Stimulated activated naive CD8-positive, alpha-beta T cell treated with anti-CD3 and anti-CD28 coated beads, Interleukin-15, Interleukin-2, amounts not matched to agents 100 U/mL and 50 U/mL, for 24 hours (primary cell): ENCODE data around the gene RPUSD1.

Experiments used
- ATAC-seq: fragments of 150-1000 bp; cut with Tn5 transposase; one replicate; pipeline ENCODE4 v1.10.0; 2021
- DNase-seq: peaks from one replicate; pipeline ENCODE4 v3.0.0; 2021

The RPUSD1 gene

DNA sequence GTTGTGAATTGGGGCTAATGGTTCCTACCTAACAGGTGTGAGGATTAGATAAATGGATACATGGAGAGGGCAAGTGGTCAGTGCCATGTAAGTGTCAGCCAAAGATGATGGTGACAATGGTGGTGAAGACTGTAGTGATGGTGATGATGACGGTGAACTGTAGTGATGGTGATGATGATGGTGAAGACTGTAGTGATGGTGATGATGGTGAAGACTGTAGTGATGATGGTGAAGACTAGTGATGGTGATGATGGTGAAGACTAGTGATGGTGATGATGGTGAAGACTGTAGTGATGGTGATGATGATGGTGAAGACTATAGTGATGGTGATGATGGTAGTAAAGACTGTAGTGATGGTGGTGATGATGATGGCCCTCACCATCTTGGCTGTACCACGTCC is 30.4 kb upstream of the RPUSD1 start:
- ATAC-seq (no peak), DNase-seq (no peak)

DNA sequence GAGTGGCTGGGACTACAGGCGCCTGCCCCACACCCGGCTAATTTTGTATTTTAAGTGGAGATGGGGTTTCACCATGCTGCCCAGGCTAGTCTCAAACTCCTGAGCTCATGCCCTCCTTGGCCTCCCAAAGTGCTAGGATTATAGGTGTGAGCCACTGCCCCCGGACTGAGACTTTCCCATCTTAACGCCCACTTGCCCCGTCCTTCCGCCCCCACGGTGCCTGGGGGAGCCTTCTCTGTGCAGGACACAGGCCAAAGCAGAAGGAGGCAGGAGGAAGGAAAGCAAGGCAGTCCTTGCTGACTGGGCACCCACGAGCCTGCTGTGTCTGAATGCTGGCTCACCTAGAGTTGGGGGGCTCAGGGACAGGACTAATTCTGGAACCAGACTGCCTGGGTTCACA is 30.0 kb upstream of the RPUSD1 start:
- ATAC-seq (no peak), DNase-seq (no peak)

DNA sequence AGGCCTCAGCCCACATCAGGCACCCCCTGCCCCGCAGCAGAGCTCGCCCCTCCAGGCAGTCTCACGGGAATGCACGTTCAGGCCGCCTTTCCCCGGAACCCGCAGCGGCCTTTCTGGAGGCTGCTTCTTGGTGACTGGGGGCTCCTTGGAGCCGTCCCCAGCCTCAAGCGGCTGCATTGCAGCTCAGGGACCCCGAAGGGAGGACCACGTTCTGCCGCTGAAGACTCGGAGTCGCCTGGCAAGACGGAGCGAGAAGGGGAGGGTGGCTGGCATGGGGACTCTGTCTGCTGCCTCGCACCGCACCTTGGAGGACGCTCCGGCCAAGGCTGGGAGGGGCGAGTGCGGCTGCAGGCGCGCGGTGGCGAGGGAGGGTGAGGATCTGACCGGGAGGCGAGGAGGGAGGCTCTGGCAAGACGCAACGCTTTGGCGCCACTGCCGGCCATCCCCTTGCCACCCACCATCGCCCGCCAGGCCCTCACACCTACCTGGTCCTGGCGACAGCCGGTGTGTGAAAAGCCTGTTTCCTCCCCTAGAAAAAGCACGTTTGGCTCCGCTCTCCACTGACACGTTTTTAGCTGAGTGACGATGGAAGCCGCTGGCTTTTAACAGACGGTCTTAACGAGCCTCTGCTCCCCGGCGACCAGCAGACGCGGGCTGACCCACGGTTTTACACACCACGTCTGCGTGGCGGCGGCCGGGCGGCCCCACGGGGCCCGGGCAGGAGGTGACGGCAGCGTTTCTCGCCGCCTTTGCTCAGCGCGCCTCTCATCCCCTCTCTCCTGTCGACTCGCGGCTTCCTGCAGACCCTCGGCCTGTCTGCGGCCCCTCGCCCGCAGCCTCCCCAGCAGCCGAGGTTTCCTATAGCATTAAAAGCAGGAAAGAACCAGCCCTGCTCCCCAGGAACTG is 29.1 kb upstream of the RPUSD1 start:
- no peak for ATAC-seq
- no peak for DNase-seq

DNA sequence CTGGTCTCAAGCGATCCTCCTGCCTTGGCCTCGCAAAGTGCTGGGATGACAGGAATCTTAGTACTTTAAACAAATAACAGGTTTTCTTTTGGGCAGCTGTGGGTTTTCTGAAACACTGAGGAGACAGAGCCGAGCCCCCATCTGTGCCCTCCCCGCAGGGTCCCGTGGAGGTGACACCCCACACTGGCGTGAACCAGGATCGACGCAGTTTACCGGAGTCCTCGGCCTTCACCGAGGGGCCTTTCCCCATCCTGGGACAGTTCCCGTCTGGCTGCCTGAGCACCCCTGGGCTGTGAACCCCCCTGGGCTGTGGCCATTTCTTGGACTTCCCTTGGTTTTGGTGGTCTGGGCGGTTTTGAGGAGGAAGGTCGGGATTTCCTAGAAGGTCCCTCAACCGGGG is 27.7 kb upstream of the RPUSD1 start:
- ATAC-seq = no peak
- DNase-seq = no peak

DNA sequence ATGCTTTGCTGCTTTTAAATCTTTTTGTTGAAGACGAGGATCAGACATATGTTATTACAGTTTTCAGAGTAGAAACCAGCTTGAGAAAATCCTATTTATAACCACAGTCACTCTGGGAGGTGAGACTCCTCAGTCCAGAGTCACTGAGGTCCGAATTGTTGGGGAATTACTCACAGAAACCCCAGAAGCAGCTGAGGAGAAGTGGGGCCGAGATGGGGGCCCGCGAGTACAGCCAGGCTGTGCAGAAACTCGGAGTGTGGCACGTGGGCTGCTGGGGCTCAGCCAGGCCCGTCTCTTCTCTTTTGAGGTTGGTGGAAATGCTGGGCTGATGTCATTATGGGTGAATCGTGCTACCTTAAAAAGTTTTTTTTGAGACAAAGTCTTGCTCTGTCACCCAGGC is 26.8 kb upstream of the RPUSD1 start:
- no peak for ATAC-seq
- no peak for DNase-seq

DNA sequence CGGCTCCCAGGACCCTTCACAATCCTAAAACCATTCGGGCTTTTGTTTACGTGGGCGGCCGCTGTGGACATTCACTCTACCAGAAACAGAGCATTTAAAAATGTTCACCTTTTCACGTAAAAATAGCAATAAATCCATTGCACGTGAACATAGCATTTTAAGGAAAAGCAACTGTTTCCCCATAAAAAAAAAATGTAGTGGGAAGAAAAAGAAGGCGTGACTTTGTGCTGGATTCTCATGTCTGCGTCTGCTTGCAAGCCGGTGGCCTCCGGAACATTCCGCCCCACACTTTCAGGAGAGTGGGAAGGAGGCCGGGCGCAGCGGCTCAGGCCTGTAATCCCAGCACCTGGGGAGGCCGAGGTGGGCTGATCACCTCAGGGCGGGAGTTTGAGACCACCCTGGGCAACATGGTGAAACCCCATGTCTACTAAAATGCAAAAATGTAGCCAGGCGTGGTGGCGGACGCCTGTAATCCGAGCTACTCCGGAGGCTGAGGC is 25.8 kb upstream of the RPUSD1 start:
- no peak for DNase-seq
- ATAC-seq = no peak

DNA sequence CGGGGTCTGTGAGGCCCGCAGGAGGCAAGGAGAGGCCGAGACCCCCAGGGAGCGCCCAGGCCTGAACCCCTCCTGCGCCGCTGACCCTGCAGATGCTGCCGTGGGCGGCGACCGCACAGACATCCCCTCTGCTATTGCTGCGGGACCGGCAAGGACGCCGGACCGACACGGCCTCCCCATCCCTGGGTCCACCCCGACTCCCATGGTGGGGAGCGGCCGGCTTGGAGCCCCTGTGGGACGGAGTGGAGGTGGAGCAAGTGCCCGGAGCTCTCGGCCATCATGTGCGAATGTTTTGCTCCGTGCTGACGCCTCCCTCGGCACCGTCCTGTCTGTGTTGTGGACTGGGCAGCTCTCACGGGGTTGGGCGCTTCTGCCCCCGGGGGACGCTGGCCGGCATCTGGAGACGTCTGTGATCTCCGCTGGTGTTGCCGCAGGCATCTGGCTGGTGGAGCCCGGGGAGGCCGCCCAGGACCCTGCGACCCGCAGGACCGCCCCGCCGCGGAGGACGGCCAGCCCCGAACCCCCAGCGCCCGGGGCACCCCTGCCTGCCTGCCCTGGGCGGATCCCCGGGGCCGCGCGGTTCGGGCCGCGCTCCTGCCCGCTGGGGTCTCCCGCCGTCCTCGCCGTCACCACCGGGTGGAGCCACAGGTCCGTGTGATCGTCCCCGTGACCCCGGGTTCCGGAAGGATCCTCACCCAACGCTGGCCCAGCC is 25.2 kb upstream of the RPUSD1 start:
- ATAC-seq (peak; percentile 77), DNase-seq (peak; percentile 69)

DNA sequence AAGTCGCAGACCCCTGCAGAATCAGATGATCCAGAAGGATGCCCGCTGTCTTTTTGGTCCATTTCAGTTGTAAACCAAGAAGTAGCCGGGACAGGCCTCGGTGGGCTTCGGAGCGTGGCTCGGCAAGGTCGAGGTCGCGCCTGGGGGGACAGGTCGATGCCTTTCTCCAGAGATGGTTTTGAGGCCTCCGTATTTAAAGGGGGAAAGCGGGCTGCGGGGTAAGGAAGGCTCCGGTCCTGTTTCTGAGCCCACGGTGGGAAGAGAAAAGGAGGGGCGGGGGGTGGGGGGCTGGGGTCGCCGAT is 19.9 kb upstream of the RPUSD1 start:
- DNase-seq (no peak), ATAC-seq (no peak)

DNA sequence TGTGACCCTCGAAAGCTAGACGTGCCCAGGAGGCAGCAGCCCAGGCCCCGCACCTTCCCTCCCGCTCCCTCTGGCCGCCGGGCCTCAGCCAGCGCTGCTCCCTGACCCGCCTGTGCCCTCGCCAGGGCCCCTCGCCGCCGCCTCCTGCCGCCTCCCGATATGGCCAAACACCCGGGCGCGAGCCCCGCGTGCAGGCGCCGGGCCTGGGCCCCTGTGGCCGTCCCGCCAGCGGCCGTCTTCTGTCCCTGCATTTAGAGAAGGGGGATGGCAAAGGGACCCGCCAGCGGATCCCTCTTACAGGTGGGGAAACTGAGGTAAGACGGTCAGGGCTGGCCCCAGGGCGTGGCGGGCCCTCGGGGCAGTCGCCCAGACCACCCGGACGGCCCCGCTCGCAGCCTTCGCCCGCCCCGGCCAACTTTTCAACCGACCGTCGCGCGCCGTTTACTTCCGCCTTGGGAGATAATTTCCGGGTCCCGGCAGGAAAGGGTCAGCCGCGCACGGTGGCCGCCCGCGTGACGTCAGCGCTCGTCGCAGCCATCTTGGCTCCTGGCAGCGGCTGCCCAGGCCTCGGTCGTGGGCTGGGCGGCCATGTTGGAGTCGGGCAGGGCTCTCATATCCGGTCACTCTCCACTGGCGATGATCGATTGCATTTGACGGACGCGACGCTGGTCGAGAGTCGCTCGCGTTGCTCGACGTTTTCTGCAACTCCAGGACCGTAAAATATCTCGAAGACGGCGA is 19.3 kb upstream of the RPUSD1 start:
- ATAC-seq (peak; percentile 93), DNase-seq (peak; percentile 91)

DNA sequence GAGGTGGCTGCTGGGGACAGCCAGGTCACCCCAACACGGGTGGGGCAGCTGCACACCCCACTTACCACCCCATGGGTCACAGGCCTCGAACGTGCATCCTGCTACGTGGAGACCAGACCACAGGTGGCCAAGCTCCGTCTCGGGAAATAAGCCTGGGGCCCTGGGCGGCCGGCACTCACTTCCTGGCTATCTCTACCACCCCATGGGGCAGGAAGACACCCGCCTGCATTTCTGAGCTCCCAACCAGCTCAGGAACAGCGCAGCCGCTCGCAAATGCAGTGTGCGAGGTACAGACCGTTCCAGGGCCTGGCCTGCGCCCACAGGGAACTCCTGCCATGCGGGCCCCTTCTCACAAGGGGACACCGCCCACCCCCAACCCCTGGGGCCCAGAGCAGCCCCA is 17.3 kb upstream of the RPUSD1 start:
- DNase-seq (no peak), ATAC-seq (no peak)

DNA sequence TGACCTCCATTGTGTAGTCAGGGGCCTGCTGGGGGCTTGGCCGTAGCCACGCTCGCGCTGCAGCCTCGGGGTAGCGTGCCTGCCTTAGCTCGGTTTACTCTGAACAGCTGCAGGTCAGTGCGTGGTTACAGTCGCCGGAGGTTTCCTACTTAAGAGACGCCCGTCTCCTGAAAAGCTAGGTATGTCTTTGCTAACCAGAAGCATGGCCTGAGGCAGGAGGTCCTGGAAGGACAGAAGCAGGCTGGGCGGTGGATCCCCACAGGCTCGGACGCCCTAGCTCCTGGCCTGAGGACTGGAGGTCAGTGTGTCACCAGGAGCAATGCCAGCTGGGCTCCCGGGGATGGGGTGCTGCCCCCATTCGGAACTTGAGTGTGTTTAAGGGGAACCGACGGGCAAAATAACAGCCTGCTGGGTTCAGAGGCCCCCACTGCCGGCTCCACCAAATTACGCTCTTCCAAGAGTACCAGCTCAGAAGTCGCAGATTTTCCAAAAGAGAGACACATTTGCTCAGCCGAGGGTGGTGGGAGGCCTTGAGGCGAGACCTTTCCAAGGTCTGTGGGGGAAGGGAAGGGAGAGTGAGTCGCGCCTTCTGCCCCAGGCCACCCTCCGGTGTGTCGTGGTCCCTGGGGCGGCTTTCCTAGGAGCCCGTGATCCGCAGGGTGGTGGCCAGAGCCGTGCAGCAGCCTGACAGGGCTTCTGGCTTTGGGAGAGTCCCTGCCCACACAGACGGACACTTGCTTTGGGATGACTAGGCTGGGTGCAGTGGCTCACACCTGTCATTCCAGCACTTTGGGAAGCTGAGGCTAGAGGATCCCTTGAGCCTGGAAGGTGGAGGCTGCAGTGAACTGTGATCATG is 16.2 kb upstream of the RPUSD1 start:
- no peak for DNase-seq
- no peak for ATAC-seq

DNA sequence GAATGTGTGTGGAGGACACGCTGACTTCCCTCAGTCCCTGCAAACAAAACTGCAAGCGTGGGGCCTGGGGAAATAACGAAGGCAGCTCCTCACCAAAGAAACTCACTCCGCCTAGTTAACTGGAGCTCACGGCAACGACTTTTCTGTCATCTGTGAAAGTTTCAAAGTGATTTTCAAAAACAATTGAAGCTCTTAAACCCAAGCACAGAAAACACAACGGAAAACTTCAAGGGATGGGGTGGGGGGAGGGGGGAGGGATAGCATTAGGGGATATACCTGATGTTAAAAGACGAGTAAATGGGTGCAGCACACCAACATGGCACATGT is 15.5 kb upstream of the RPUSD1 start:
- ATAC-seq = no peak
- DNase-seq = no peak

DNA sequence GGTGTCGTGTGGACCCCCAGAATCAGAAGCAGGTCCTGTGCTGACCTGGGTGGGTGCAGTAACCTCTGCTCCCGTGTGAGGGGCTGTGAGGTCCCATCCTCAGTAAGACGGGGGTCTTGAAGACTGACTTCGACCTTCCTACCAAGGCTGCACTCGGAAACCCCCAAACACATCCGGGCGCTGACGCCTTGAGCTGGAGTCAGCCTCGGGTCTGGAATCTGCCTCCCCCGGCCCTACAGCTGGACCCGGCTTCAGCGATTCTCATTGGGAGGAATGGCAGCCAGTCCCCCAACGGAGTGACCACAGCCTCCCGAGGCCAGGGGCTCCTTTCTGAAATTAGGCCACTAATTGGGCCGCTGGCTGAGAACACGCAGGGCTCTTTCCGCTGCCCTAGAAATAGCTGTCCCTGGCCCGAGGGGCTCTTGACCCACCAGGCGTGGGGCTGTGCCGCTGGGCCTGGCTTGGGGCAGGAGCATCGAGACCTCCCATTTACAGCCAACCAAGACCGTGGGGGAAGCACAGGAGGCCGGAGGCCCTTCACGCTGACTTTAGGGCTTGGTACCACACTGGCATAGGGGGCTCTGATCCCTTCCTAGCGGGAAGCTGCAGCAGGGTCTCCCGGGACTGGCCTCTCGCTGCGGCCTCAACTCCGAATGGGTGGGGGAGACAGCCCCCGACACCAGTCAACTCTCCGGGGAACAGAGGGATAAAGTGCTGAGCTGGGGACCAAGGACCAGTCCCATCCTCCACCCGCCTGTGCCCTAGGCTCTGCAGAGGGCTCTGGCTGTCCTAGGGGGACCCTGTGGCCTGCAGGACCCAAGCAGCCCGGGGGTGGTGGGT is 15.0 kb upstream of the RPUSD1 start:
- DNase-seq (no peak), ATAC-seq (no peak)

DNA sequence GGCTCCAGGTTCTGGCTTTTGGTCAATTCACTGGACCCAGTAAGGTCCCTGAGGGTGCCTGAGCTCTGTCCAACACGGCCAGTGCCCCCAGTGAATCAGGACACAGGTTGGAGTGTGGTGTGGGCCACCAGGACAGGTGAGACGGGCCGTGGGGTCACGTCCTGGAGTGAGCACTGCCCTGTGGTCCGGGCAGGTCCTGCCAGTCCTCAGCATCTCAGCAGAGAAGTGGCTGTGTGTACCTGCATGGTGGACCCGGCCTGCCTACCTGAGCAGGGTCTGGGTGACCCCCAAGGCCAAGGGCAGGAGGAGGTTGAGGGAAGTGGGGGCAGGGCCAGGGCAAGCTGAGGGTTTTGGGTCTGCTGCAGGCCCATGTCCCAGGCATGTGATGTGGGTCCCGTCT is 14.3 kb upstream of the RPUSD1 start:
- DNase-seq (no peak), ATAC-seq (no peak)

DNA sequence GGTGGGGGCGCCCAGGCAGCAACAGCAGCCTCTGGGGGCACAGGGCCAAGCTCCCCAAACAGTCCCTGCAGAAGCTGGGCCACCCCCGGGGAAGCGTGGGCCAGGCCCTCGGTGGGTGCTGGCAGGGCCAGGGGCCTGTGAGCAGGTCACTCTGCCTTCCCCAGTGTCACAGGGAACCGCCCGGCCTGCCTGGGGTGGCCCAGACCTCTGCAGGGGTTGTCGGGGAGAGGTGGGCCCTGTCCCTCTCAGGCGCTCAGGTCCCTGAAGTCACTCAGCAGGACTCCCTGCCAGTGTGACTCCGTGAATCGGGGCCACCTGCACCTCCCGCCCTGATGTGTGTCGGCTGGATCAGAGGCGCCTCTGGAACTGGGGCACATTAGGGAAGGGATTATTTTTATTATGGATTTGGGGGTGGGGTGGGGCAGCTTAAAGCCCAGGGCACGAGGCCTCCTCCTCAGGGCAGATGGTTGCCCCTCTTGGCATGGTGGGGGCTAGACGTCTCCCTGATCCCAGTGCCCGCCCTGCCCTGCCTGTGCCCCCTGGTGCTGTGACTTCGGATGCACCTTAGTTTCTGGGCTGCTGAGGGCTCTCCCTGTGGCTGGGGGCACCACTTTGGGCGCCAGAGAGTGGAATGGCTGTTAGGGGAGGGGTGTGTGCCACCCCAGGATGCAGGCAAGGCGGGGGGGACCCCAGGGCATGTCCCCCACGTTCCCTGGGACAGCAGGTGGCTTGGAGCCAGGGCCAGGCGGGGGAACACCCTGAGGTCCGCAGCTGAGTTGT is 13.6 kb upstream of the RPUSD1 start:
- ATAC-seq (peak; percentile 5), DNase-seq (no peak)

DNA sequence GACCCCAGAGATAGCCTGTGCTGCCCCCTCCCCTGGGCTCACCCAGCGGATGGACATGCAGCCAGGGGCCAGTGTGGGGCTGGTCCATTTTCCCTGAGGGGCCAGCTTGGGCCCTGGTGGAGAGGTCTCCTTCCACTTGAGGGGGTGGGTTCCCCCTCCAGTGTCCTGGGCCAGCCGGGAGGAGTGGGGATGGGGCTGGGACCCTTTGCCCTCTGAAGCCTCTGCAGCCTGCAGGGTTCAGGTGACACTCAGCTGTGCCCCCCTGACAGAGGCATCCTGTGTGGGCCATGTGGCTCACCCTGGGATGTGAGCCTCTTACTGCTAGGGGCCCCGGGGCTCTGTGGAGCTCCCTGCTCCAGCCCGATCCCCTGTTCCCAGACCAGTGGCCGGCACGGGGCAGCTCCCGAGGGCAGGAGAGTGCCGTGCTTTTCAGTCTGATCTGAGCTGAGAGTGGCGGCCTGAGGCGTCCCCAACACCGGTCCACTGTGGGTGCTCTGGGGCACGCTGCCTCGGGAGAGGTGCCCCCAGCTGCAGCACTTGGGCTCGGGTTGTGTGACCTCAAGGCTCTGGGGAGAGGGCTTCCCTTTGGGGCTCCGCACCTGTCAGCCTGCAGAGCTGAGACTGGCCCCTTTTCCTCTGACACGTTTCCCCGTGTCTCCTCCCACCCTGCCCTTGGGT is 12.8 kb upstream of the RPUSD1 start:
- ATAC-seq (peak; percentile 3), DNase-seq (no peak)

DNA sequence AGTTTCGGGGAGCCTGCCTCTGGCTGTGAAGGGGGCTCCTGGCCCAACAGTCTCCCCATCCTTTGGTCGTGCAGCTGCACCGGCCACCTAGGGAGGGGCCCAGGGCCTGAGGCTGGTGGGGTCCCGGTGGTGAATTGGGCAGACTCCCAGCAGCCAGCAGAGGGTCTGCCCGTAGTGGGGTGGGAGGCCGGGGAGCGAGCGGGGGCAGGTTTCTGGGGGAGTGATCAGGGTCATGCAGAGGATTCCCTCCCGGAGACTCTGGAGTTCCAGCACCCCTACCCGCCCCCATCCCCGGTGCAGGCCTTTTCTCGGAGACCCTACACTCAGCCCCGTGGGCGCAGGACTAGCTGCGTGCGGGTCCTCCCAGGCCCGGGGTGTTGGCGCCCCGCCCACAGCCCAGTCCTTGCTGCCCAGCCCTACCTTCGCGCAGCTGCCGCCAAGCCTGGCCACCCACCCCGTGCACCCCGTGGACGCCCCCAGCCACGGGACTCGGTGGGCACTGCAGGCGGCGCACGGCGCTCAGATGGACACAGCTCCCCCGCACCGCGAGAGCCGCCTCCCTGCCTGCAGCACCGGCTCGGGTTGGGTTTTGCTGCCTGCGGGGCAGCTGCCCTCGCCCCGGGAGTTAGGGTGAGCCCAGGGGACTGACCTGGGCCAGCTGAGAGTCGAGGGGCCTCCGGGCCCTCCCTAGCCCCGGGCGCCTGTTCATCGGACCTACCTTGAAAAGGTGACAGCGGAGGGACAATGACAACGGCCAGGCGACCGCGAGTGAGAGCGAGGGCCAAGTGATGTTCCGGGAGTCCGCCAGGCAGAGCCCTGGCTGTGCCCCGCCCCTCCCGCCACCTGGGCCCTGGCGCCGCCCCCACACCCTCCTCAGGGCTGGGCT is 12.0 kb upstream of the RPUSD1 start, which contains the start of gene GNG13:
Gene GNG13, minus strand, starts transcription at position 787 of the 886 bp plus-strand sequence. CDS start 1,657 bp downstream, outside the sequence.
- ATAC-seq (peak; percentile 1), DNase-seq (no peak)

DNA sequence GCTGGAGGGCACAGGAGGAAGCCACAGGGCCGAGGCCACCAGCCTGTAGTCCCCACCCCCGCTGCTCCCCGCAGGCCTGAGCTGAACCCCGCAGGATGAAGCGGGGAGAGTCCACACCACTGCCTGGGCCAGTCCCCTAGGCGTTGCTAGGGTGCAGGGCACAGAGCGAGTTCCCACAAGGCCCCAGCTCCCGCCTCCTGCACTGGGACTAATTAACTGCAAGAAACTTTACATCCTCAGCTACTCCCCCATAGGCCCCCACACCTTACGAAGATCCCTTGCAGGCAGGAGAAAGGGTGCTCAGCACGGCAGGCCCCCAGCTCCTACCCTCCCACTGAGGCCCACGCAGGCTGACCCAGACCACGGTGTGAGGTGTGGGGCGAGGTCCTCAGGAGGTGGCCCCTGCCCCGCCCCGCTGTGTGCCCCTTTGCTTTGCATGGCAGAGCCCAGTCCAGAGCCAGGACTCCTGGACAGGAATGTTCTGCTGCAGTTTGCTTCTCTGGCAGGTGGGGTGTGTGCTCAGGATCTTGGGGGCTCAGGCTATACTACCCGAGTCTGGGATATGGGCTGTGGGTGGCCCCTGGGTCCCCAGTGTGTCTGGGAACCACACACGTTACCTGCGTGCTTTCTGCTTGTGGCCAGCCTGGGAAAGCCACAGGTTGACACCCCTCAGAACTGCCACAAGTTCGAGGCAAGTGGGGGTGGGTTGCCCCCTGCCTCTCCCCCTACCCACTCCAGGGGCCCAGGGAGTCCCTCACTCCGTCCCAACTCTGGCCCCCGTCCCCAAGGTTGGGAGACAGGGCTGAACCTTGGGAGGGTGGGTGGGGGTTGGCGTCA is 11.1 kb upstream of the RPUSD1 start:
- ATAC-seq (no peak), DNase-seq (no peak)
